GM11168 (cell line): Measurements from ENCODE around the gene LAMA2.
"Not testable (repeated sequence)": the region's sequence is repeated elsewhere in the genome, so short reads cannot be mapped to it uniquely, and the experiment has no call there.

Experiments used
- in situ Hi-C: fragments of 300-500 bp; cut with MboI; formaldehyde crosslinking; loops from one replicate; pipeline ENCODE4 v1.12.0; 2022; ENCODE audit warnings: low sequenced_read_pairs; ENCODE audit not compliant: unreplicated experiment

LAMA2 gene

GRCh38 chr6:129006724-129007514, 124.0 kb downstream of the LAMA2 start:
- in situ Hi-C loops, result no loop called here

- in situ Hi-C loops, result no loop called here
Measured at GRCh38 chr6:129007701-129008373, 124.9 kb downstream of the LAMA2 start.

- in situ Hi-C loops, result no loop called here
Measured at GRCh38 chr6:129008591-129008990, 125.7 kb downstream of the LAMA2 start.

GRCh38 chr6:129009851-129010250, 126.9 kb downstream of the LAMA2 start:
- in situ Hi-C loops, result no loop called here

GRCh38 chr6:129014302-129014701, 131.4 kb downstream of the LAMA2 start:
- in situ Hi-C loops, result no loop called here

GRCh38 chr6:129015721-129016120, 132.8 kb downstream of the LAMA2 start:
- in situ Hi-C loops, result no loop called here

GRCh38 chr6:129016844-129017243, 133.9 kb downstream of the LAMA2 start:
- in situ Hi-C loops, result no loop called here

GRCh38 chr6:129022011-129022553, 139.1 kb downstream of the LAMA2 start:
- in situ Hi-C loops, result no loop called here

GRCh38 chr6:129026601-129027000, 143.7 kb downstream of the LAMA2 start:
- in situ Hi-C loops, result no loop called here

- in situ Hi-C loops, result no loop called here
Measured at GRCh38 chr6:129029778-129030177, 146.8 kb downstream of the LAMA2 start.

GRCh38 chr6:129030215-129030614, 147.3 kb downstream of the LAMA2 start:
- in situ Hi-C loops, result no loop called here

- in situ Hi-C loops, result no loop called here
Measured at GRCh38 chr6:129031051-129031599, 148.2 kb downstream of the LAMA2 start.

GRCh38 chr6:129032602-129033001, 149.7 kb downstream of the LAMA2 start:
- in situ Hi-C loops, result no loop called here

- in situ Hi-C loops, result no loop called here
Measured at GRCh38 chr6:129033180-129033579, 150.2 kb downstream of the LAMA2 start.

- in situ Hi-C loops, result no loop called here
Measured at GRCh38 chr6:129033581-129033980, 150.6 kb downstream of the LAMA2 start.

- in situ Hi-C loops, result no loop called here
Measured at GRCh38 chr6:129041563-129041962, 158.6 kb downstream of the LAMA2 start.

- in situ Hi-C loops, result no loop called here
Measured at GRCh38 chr6:129046526-129046925, 163.6 kb downstream of the LAMA2 start.

- in situ Hi-C loops, result no loop called here
Measured at GRCh38 chr6:129047834-129048233, 164.9 kb downstream of the LAMA2 start.

GRCh38 chr6:129050086-129050485, 167.1 kb downstream of the LAMA2 start:
- in situ Hi-C loops, result no loop called here

- in situ Hi-C loops, result not testable (repeated sequence)
Measured at GRCh38 chr6:129053143-129053542, 170.2 kb downstream of the LAMA2 start.

- in situ Hi-C loops, result no loop called here
Measured at GRCh38 chr6:129055796-129056195, 172.9 kb downstream of the LAMA2 start.
